K562 treated with DMSO at 1 percent for 48 hours (cell line): ENCODE results near the gene GCSAML. TPM values are rescaled to one million over a fixed set of nuclear protein-coding genes. Genes with fewer than 3 reads are reported as not detected.

Experiments used
- total RNA-seq: library from RNA; unstranded; fragments of 300-600 nt; gene quantifications from 2 replicates; pipeline ENCODE4 v1.2.3, GENCODE V29; 2022; ENCODE audit warnings: low replicate concordance; ENCODE audit errors: extremely low read depth

GCSAML gene
- not detected in 2 replicates for total RNA-seq

GRCh38 chr1:247548769-247549182, at the start of gene GCSAML:
TSS of gene GCSAML (plus strand) at chr1:247549134. CDS start at chr1:247549192, 58 bp downstream.

GRCh38 chr1:247536340-247536739, 12.6 kb upstream of the GCSAML start, which contains the start of gene OR2C3:
TSS of gene OR2C3 (minus strand) at chr1:247536440. CDS start at chr1:247532511, 3,929 bp downstream.

GRCh38 chr1:247588060-247588459, 39.1 kb downstream of the GCSAML start, which contains the start of gene OR2G2:
TSS of gene OR2G2 (plus strand) at chr1:247588360. CDS start at chr1:247588360, 0 bp downstream.

GRCh38 chr1:247605286-247605685, 56.4 kb downstream of the GCSAML start, which contains the start of gene OR2G3:
TSS of gene OR2G3 (plus strand) at chr1:247605586. CDS start at chr1:247605586, 0 bp downstream.

Other genes starting within 250 kb of the GCSAML start
- not detected in 2 replicates for gene ZNF496, start 217.3 kb upstream of the GCSAML start, total RNA-seq
- gene NLRP3, start 133.0 kb upstream of the GCSAML start, total RNA-seq: not detected in 2 replicates
- not detected in 2 replicates for gene OR2B11, start 91.0 kb upstream of the GCSAML start, total RNA-seq
- not detected in 2 replicates for gene OR2C3, start 12.7 kb upstream of the GCSAML start, total RNA-seq
- gene OR2G2, start 39.2 kb downstream of the GCSAML start, total RNA-seq: not detected in 2 replicates
- gene OR2G3, start 56.5 kb downstream of the GCSAML start, total RNA-seq: not detected in 2 replicates
- not detected in 2 replicates for gene OR13G1, start 130.6 kb downstream of the GCSAML start, total RNA-seq
- gene OR6F1, start 167.5 kb downstream of the GCSAML start, total RNA-seq: not detected in 2 replicates
- not detected in 2 replicates for gene OR14K1, start 189.5 kb downstream of the GCSAML start, total RNA-seq
- not detected in 2 replicates for gene OR14A2, start 199.0 kb downstream of the GCSAML start, total RNA-seq
- not detected in 2 replicates for gene OR1C1, start 211.4 kb downstream of the GCSAML start, total RNA-seq